ENCODE data around the gene TEX53. TPM values are rescaled to one million over a fixed set of nuclear protein-coding genes. Genes with fewer than 3 reads are reported as not detected.

TEX53 gene
- total RNA-seq, 1 donor from 2014 or later, result not detected

GRCh38 chr9:114613919-114614318, 43.7 kb downstream of the TEX53 start:
- H3K27ac Mint-ChIP-seq (ENCODE audit: unreplicated experiment), result no peak overlapping the region
- H3K9me3 Mint-ChIP-seq (ENCODE audit: unreplicated experiment), result no peaks in the 10 kb centered on the region
- H3K4me3 Mint-ChIP-seq (ENCODE audit: unreplicated experiment), result no peak overlapping the region
- no peaks in the 10 kb centered on the region for H3K36me3 Mint-ChIP-seq (ENCODE audit: low read depth, unreplicated experiment)
- peaks cover 11% of the 10 kb centered on the region for H3K4me1 Mint-ChIP-seq (ENCODE audit: unreplicated experiment)
- H3K27me3 Mint-ChIP-seq (ENCODE audit: unreplicated experiment), result peaks cover 9% of the 10 kb centered on the region
- DNase-seq (ENCODE audit: low spot score), result no peak
- TF ChIP-seq CTCF (IDR thresholded peaks at IDR 0.05; ENCODE audit: unreplicated experiment), result no peak

GRCh38 chr9:114613087-114613486, 44.5 kb downstream of the TEX53 start:
- Mint-ChIP-seq H3K27ac (ENCODE audit: unreplicated experiment) (no peak overlapping the region), H3K36me3 (ENCODE audit: low read depth, unreplicated experiment) (no peaks in the 10 kb centered on the region), H3K27me3 (ENCODE audit: unreplicated experiment) (peaks cover 9% of the 10 kb centered on the region), H3K4me3 (ENCODE audit: unreplicated experiment) (no peak overlapping the region), H3K4me1 (ENCODE audit: unreplicated experiment) (peaks cover 11% of the 10 kb centered on the region), H3K9me3 (ENCODE audit: unreplicated experiment) (no peaks in the 10 kb centered on the region)
- no peak for TF ChIP-seq CTCF (IDR thresholded peaks at IDR 0.05; ENCODE audit: unreplicated experiment)
- no peak for DNase-seq (ENCODE audit: low spot score)

GRCh38 chr9:114612272-114612923, 45.2 kb downstream of the TEX53 start:
- Mint-ChIP-seq H3K9me3 (ENCODE audit: unreplicated experiment) (no peaks in the 10 kb centered on the region), H3K27ac (ENCODE audit: unreplicated experiment) (no peak overlapping the region), H3K27me3 (ENCODE audit: unreplicated experiment) (peaks cover 13% of the 10 kb centered on the region), H3K4me1 (ENCODE audit: unreplicated experiment) (peaks cover 11% of the 10 kb centered on the region), H3K4me3 (ENCODE audit: unreplicated experiment) (peak overlapping the region; percentile 88), H3K36me3 (ENCODE audit: low read depth, unreplicated experiment) (no peaks in the 10 kb centered on the region)
- TF ChIP-seq CTCF (IDR thresholded peaks at IDR 0.05; ENCODE audit: unreplicated experiment), result no peak
- no peak for DNase-seq (ENCODE audit: low spot score)

- H3K9me3 Mint-ChIP-seq (ENCODE audit: unreplicated experiment), result no peaks in the 10 kb centered on the region
- H3K4me3 Mint-ChIP-seq (ENCODE audit: unreplicated experiment), result peak overlapping the region; percentile 88
- H3K27ac Mint-ChIP-seq (ENCODE audit: unreplicated experiment), result no peak overlapping the region
- H3K36me3 Mint-ChIP-seq (ENCODE audit: low read depth, unreplicated experiment), result no peaks in the 10 kb centered on the region
- DNase-seq (ENCODE audit: low spot score), result peak; percentile 26
- H3K27me3 Mint-ChIP-seq (ENCODE audit: unreplicated experiment), result peaks cover 13% of the 10 kb centered on the region
- TF ChIP-seq CTCF (IDR thresholded peaks at IDR 0.05; ENCODE audit: unreplicated experiment), result no peak
- peaks cover 11% of the 10 kb centered on the region for H3K4me1 Mint-ChIP-seq (ENCODE audit: unreplicated experiment)
Measured at GRCh38 chr9:114611516-114612271, 45.9 kb downstream of the TEX53 start.

- no peak for TF ChIP-seq CTCF (IDR thresholded peaks at IDR 0.05; ENCODE audit: unreplicated experiment)
- no peaks in the 10 kb centered on the region for H3K9me3 Mint-ChIP-seq (ENCODE audit: unreplicated experiment)
- no peak overlapping the region for H3K27ac Mint-ChIP-seq (ENCODE audit: unreplicated experiment)
- no peaks in the 10 kb centered on the region for H3K36me3 Mint-ChIP-seq (ENCODE audit: low read depth, unreplicated experiment)
- no peak overlapping the region for H3K4me3 Mint-ChIP-seq (ENCODE audit: unreplicated experiment)
- peaks cover 16% of the 10 kb centered on the region for H3K27me3 Mint-ChIP-seq (ENCODE audit: unreplicated experiment)
- no peak for DNase-seq (ENCODE audit: low spot score)
- H3K4me1 Mint-ChIP-seq (ENCODE audit: unreplicated experiment), result peaks cover 15% of the 10 kb centered on the region
Measured at GRCh38 chr9:114608525-114608796, 49.1 kb downstream of the TEX53 start.
